GM23338 (cell line): ENCODE data around the gene MCTP2.

Experiments used
- CREB1 ChIP-seq: fragments of 250-450 bp; sonication (Bioruptor Pico); IDR thresholded peaks from 2 replicates; pipeline ENCODE4 v1.5.0; 2020; ENCODE audit warnings: low read depth, mild to moderate bottlenecking, moderate library complexity
- EZH2 ChIP-seq: fragments of 200-600 bp; sonication (generic); IDR thresholded peaks from one replicate; pipeline ENCODE4 v1.8.0; 2017; ENCODE audit warnings: antibody characterized with exemption, mild to moderate bottlenecking, low read depth; ENCODE audit not compliant: unreplicated experiment
- EZH2phosphoT487 ChIP-seq: fragments of 200-600 bp; sonication (generic); IDR thresholded peaks from one replicate; pipeline ENCODE4 v1.8.1; 2018; ENCODE audit warnings: antibody characterized with exemption; ENCODE audit not compliant: unreplicated experiment
- JUNB ChIP-seq: IDR thresholded peaks from one replicate; pipeline ENCODE4 v1.6.1; 2016; ENCODE audit warnings: antibody characterized with exemption; ENCODE audit not compliant: unreplicated experiment
- NANOG ChIP-seq: IDR thresholded peaks from 2 replicates; pipeline ENCODE4 v1.6.1; 2016; ENCODE audit warnings: antibody characterized with exemption, borderline replicate concordance
- POLR2AphosphoS5 ChIP-seq: IDR thresholded peaks from 2 replicates; pipeline ENCODE4 v1.6.1; 2016; ENCODE audit warnings: antibody characterized with exemption, low read depth
- ZNF114 ChIP-seq: fragments of 250-450 bp; sonication (Bioruptor Pico); IDR thresholded peaks from 2 replicates; pipeline ENCODE4 v1.5.0; 2020; ENCODE audit warnings: mild to moderate bottlenecking, moderate library complexity
- ZNF331 ChIP-seq: fragments of 250-450 bp; sonication (Bioruptor Pico); IDR thresholded peaks from 2 replicates; pipeline ENCODE4 v1.5.0; 2020; ENCODE audit warnings: low read depth, mild to moderate bottlenecking, moderate library complexity
- TF ChIP-seq, protein P1 (sequence below), 2 experiments: fragments of 200-600 bp in 1 of 2; sonication (generic) in 1 of 2; conservative IDR thresholded peaks; 2 replicates each; pipeline versions ENCODE4 v1.5.1 to v1.6.1; 2016 to 2017; ENCODE audit warnings: antibody characterized with exemption in 2 of 2, low read depth in 2 of 2, mild to moderate bottlenecking in 2 of 2, moderate library complexity in 1 of 2
- TF ChIP-seq, protein P2 (sequence below): IDR thresholded peaks from 2 replicates; pipeline ENCODE4 v1.6.1; 2016; ENCODE audit warnings: antibody characterized with exemption
- TF ChIP-seq, protein P3 (sequence below): IDR thresholded peaks from one replicate; pipeline ENCODE4 v1.6.1; 2018; ENCODE audit warnings: antibody characterized with exemption; ENCODE audit not compliant: unreplicated experiment
- TF ChIP-seq, protein P4 (sequence below): fragments of 250-450 bp; sonication (Bioruptor Pico); IDR thresholded peaks from 2 replicates; pipeline ENCODE4 v1.5.0; 2020; ENCODE audit warnings: mild to moderate bottlenecking, moderate library complexity

DNA sequence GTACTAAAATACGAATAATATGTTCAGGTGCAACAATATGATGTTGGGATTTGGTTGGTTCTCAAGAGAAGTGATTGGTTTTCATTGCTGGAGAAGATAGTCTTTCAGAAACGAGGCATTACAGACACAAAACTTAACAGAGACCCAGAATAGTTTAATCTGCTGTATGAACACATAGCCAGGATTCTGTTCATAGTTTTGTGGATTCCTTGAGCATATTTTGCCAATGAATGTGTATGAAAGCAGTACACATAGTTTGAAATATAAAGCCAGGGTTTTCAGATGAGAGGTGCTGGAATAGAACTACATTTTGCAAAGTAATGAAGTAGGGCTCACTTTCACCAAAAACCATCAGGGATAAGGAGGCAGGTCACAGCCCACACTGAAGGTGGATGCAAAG, 5.7 kb upstream of the MCTP2 start:
- no peak for TF ChIP-seq POLR2AphosphoS5
- no peak for TF ChIP-seq JUNB
- TF ChIP-seq EZH2phosphoT487 = no peak
- TF ChIP-seq, protein P1, sequence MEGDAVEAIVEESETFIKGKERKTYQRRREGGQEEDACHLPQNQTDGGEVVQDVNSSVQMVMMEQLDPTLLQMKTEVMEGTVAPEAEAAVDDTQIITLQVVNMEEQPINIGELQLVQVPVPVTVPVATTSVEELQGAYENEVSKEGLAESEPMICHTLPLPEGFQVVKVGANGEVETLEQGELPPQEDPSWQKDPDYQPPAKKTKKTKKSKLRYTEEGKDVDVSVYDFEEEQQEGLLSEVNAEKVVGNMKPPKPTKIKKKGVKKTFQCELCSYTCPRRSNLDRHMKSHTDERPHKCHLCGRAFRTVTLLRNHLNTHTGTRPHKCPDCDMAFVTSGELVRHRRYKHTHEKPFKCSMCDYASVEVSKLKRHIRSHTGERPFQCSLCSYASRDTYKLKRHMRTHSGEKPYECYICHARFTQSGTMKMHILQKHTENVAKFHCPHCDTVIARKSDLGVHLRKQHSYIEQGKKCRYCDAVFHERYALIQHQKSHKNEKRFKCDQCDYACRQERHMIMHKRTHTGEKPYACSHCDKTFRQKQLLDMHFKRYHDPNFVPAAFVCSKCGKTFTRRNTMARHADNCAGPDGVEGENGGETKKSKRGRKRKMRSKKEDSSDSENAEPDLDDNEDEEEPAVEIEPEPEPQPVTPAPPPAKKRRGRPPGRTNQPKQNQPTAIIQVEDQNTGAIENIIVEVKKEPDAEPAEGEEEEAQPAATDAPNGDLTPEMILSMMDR (conservative IDR thresholded peaks at IDR 0.05; ENCODE audit: low read depth in 2 of 2) = no peak
- TF ChIP-seq, protein P2, sequence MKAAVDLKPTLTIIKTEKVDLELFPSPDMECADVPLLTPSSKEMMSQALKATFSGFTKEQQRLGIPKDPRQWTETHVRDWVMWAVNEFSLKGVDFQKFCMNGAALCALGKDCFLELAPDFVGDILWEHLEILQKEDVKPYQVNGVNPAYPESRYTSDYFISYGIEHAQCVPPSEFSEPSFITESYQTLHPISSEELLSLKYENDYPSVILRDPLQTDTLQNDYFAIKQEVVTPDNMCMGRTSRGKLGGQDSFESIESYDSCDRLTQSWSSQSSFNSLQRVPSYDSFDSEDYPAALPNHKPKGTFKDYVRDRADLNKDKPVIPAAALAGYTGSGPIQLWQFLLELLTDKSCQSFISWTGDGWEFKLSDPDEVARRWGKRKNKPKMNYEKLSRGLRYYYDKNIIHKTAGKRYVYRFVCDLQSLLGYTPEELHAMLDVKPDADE = no peak
- TF ChIP-seq EZH2 = no peak
- TF ChIP-seq ZNF114 (CRISPR knock-in tag) = no peak
- TF ChIP-seq, protein P3, sequence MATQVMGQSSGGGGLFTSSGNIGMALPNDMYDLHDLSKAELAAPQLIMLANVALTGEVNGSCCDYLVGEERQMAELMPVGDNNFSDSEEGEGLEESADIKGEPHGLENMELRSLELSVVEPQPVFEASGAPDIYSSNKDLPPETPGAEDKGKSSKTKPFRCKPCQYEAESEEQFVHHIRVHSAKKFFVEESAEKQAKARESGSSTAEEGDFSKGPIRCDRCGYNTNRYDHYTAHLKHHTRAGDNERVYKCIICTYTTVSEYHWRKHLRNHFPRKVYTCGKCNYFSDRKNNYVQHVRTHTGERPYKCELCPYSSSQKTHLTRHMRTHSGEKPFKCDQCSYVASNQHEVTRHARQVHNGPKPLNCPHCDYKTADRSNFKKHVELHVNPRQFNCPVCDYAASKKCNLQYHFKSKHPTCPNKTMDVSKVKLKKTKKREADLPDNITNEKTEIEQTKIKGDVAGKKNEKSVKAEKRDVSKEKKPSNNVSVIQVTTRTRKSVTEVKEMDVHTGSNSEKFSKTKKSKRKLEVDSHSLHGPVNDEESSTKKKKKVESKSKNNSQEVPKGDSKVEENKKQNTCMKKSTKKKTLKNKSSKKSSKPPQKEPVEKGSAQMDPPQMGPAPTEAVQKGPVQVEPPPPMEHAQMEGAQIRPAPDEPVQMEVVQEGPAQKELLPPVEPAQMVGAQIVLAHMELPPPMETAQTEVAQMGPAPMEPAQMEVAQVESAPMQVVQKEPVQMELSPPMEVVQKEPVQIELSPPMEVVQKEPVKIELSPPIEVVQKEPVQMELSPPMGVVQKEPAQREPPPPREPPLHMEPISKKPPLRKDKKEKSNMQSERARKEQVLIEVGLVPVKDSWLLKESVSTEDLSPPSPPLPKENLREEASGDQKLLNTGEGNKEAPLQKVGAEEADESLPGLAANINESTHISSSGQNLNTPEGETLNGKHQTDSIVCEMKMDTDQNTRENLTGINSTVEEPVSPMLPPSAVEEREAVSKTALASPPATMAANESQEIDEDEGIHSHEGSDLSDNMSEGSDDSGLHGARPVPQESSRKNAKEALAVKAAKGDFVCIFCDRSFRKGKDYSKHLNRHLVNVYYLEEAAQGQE = no peak
- no peak for TF ChIP-seq ZNF331
- TF ChIP-seq CREB1 = no peak
- no peak for TF ChIP-seq NANOG
- TF ChIP-seq, protein P4, sequence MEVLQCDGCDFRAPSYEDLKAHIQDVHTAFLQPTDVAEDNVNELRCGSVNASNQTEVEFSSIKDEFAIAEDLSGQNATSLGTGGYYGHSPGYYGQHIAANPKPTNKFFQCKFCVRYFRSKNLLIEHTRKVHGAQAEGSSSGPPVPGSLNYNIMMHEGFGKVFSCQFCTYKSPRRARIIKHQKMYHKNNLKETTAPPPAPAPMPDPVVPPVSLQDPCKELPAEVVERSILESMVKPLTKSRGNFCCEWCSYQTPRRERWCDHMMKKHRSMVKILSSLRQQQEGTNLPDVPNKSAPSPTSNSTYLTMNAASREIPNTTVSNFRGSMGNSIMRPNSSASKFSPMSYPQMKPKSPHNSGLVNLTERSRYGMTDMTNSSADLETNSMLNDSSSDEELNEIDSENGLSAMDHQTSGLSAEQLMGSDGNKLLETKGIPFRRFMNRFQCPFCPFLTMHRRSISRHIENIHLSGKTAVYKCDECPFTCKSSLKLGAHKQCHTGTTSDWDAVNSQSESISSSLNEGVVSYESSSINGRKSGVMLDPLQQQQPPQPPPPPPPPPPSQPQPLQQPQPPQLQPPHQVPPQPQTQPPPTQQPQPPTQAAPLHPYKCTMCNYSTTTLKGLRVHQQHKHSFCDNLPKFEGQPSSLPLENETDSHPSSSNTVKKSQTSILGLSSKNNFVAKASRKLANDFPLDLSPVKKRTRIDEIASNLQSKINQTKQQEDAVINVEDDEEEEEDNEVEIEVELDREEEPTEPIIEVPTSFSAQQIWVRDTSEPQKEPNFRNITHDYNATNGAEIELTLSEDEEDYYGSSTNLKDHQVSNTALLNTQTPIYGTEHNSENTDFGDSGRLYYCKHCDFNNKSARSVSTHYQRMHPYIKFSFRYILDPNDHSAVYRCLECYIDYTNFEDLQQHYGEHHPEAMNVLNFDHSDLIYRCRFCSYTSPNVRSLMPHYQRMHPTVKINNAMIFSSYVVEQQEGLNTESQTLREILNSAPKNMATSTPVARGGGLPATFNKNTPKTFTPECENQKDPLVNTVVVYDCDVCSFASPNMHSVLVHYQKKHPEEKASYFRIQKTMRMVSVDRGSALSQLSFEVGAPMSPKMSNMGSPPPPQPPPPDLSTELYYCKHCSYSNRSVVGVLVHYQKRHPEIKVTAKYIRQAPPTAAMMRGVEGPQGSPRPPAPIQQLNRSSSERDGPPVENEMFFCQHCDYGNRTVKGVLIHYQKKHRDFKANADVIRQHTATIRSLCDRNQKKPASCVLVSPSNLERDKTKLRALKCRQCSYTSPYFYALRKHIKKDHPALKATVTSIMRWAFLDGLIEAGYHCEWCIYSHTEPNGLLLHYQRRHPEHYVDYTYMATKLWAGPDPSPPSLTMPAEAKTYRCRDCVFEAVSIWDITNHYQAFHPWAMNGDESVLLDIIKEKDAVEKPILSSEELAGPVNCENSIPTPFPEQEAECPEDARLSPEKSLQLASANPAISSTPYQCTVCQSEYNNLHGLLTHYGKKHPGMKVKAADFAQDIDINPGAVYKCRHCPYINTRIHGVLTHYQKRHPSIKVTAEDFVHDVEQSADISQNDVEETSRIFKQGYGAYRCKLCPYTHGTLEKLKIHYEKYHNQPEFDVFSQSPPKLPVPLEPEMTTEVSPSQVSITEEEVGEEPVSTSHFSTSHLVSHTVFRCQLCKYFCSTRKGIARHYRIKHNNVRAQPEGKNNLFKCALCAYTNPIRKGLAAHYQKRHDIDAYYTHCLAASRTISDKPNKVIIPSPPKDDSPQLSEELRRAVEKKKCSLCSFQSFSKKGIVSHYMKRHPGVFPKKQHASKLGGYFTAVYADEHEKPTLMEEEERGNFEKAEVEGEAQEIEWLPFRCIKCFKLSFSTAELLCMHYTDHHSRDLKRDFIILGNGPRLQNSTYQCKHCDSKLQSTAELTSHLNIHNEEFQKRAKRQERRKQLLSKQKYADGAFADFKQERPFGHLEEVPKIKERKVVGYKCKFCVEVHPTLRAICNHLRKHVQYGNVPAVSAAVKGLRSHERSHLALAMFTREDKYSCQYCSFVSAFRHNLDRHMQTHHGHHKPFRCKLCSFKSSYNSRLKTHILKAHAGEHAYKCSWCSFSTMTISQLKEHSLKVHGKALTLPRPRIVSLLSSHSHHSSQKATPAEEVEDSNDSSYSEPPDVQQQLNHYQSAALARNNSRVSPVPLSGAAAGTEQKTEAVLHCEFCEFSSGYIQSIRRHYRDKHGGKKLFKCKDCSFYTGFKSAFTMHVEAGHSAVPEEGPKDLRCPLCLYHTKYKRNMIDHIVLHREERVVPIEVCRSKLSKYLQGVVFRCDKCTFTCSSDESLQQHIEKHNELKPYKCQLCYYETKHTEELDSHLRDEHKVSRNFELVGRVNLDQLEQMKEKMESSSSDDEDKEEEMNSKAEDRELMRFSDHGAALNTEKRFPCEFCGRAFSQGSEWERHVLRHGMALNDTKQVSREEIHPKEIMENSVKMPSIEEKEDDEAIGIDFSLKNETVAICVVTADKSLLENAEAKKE = no peak
